Suprapubic skin (tissue), 4 donors: ENCODE measurements around the gene MOBP.

Experiments used
- EP300 ChIP-seq: sonication (generic); formaldehyde crosslinking; IDR thresholded peaks from one replicate; pipeline ENCODE4 v1.6.1; 2017; ENCODE audit warnings: antibody characterized with exemption
- POLR2A ChIP-seq, 2 donors: fragments of 450-650 bp; IDR thresholded peaks; one replicate each; pipeline ENCODE4 v1.6.1; 2017; ENCODE audit warnings: antibody characterized with exemption in 2 of 2, mild to moderate bottlenecking in 2 of 2, moderate library complexity in 2 of 2
- POLR2AphosphoS5 ChIP-seq, 3 donors: sonication (generic); formaldehyde crosslinking; IDR thresholded peaks; one replicate each; pipeline ENCODE4 v1.6.1; 2017; ENCODE audit warnings: antibody characterized with exemption in 3 of 3
- TF ChIP-seq, protein P1 (sequence below), 2 donors: fragments of 200-600 bp in 1 of 2; fragments of 450-650 bp in 1 of 2; sonication (generic) in 1 of 2; IDR thresholded peaks; one replicate each; pipeline ENCODE4 v1.5.1; 2016 to 2019; ENCODE audit warnings: antibody characterized with exemption in 2 of 2, mild to moderate bottlenecking in 1 of 2, moderate library complexity in 1 of 2

DNA sequence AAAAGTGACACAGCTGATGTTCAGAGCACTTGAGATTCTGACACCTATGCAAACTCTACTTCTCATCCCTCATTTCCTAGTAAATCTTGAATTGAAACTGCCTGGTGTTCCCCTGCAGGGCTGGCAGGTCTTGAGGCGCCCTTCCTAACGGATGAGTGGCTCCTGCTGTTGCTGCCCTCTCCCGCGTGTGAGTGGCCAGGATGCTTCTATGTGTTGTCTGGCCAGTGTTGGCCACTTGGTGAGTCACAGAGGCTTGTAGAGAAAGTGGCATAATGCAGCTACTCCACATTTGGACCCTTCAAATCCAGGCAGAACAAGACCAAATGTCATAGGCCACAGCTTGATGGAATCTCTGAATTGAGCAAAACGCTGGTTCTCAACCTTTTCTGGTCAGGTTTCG is 63.6 kb downstream of the MOBP start:
- TF ChIP-seq, protein P1, sequence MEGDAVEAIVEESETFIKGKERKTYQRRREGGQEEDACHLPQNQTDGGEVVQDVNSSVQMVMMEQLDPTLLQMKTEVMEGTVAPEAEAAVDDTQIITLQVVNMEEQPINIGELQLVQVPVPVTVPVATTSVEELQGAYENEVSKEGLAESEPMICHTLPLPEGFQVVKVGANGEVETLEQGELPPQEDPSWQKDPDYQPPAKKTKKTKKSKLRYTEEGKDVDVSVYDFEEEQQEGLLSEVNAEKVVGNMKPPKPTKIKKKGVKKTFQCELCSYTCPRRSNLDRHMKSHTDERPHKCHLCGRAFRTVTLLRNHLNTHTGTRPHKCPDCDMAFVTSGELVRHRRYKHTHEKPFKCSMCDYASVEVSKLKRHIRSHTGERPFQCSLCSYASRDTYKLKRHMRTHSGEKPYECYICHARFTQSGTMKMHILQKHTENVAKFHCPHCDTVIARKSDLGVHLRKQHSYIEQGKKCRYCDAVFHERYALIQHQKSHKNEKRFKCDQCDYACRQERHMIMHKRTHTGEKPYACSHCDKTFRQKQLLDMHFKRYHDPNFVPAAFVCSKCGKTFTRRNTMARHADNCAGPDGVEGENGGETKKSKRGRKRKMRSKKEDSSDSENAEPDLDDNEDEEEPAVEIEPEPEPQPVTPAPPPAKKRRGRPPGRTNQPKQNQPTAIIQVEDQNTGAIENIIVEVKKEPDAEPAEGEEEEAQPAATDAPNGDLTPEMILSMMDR (IDR thresholded peaks at IDR 0.05), result no peak
- TF ChIP-seq POLR2AphosphoS5 (IDR thresholded peaks at IDR 0.05), result no peak
- TF ChIP-seq POLR2A (IDR thresholded peaks at IDR 0.05), result no peak
- no peak for TF ChIP-seq EP300
